ENCODE data around the gene DENND4B. TPM values are rescaled to one million over a fixed set of nuclear protein-coding genes. Genes with fewer than 3 reads are reported as not detected.

Gene DENND4B
- polyA plus RNA-seq, 1 of the 3 experiments (the other 2 are of a cell fraction) = 29.6 TPM

- TF ChIP-seq REST (IDR thresholded peaks at IDR 0.05; ENCODE audit: low read depth, low read length) = no peak
- TF ChIP-seq EP300 (IDR thresholded peaks at IDR 0.05; ENCODE audit: borderline replicate concordance in 1 of 2, low read depth in 1 of 2, low read length in 1 of 2) = no peak
- TF ChIP-seq RFX5 (IDR thresholded peaks at IDR 0.05; ENCODE audit: low read length) = no peak
- no peak for TF ChIP-seq TAF1 (IDR thresholded peaks at IDR 0.05; ENCODE audit: borderline replicate concordance, low read depth, low read length)
- TF ChIP-seq RXRA (IDR thresholded peaks at IDR 0.05; ENCODE audit: borderline replicate concordance, low read depth) = no peak
These were observed 31.9 kb upstream of the DENND4B start (continued) for GRCh38 chr1:153978274-153978909.

GRCh38 chr1:153977250-153978240 is 31.0 kb upstream of the DENND4B start, which contains the start of gene JTB:
JTB (minus strand) TSS chr1:153977674; CDS start chr1:153977252, 422 bp downstream.
- WGBS (ENCODE audit: low lambda C conversion rate) = 1% methylated on average over 56 of the region's 75 CpGs
- Histone ChIP-seq H3K27me3 (ENCODE audit: insufficient read depth) (no peaks in the 10 kb centered on the region), H3K9ac (peak within 1 kb of the TSS; percentile 83), H3K4me2 (peak within 1 kb of the TSS; percentile 96), H3F3A (replicated peaks; ENCODE audit: insufficient read depth) (peaks cover 21% of the 10 kb centered on the region), H4K20me1 (ENCODE audit: insufficient read depth) (no peaks in the 10 kb centered on the region), H3K79me2 (ENCODE audit: insufficient read depth) (peaks cover 26% of the 10 kb centered on the region), H3K9me3 (no peaks in the 10 kb centered on the region), H2AFZ (ENCODE audit: low read depth) (peak within 1 kb of the TSS; percentile 82), H3K4me1 (ENCODE audit: control insufficient read depth in 1 of 2, insufficient read depth in 2 of 2, low read depth in 1 of 2, low read length in 1 of 2) (peaks cover 5 to 16% of the 10 kb centered on the region in 2 experiments; a peak in 2 of 4 replicates), H3K36me3 (replicated peaks in 1 of 2; ENCODE audit: control insufficient read depth in 1 of 2, insufficient read depth in 2 of 2, low read length in 1 of 2) (peaks cover 32 to 41% of the 10 kb centered on the region in 2 experiments), H3K27ac (ENCODE audit: low read depth in 2 of 2, low read length in 1 of 2) (peak within 1 kb of the TSS; percentile 63 to 91; a peak in 3 of 4 replicates), H3K9me2 (no peaks in the 10 kb centered on the region), H3K4me3 (ENCODE audit: low read depth in 2 of 2, low read length in 1 of 2) (peak within 1 kb of the TSS; percentile 92 to 95)
- peak; percentile 89 for DNase-seq
- CTCF ChIA-PET = interaction anchor here (0.6 to 8.9 kb wide), 13 partner anchors 8 to 457 kb away, joined by 3 to 68 read pairs (median 4); partner anchors contain the start of genes CREB3L4, DENND4B, RAB13 and SLC39A1
- POLR2A ChIA-PET = interaction anchor here (0.7 to 6.6 kb wide), 8 partner anchors 9 to 1119 kb away, joined by 3 to 69 read pairs (median 6); partner anchors contain the start of genes CREB3L4, RAB13, RPS27 and SLC39A1
- TF ChIP-seq ELF1 (IDR thresholded peaks at IDR 0.05) = peak; percentile 89
- no peak for TF ChIP-seq RAD21 (IDR thresholded peaks at IDR 0.05; ENCODE audit: low read length)
- TF ChIP-seq MXI1 (IDR thresholded peaks at IDR 0.05; ENCODE audit: low read depth, low read length) = peak; percentile 35; the same call in 1 of the 2 replicates
- TF ChIP-seq RFX5 (IDR thresholded peaks at IDR 0.05; ENCODE audit: low read length) = no peak
- no peak for TF ChIP-seq NRF1 (IDR thresholded peaks at IDR 0.05; ENCODE audit: low read depth, low read length)
- TF ChIP-seq, protein P1, sequence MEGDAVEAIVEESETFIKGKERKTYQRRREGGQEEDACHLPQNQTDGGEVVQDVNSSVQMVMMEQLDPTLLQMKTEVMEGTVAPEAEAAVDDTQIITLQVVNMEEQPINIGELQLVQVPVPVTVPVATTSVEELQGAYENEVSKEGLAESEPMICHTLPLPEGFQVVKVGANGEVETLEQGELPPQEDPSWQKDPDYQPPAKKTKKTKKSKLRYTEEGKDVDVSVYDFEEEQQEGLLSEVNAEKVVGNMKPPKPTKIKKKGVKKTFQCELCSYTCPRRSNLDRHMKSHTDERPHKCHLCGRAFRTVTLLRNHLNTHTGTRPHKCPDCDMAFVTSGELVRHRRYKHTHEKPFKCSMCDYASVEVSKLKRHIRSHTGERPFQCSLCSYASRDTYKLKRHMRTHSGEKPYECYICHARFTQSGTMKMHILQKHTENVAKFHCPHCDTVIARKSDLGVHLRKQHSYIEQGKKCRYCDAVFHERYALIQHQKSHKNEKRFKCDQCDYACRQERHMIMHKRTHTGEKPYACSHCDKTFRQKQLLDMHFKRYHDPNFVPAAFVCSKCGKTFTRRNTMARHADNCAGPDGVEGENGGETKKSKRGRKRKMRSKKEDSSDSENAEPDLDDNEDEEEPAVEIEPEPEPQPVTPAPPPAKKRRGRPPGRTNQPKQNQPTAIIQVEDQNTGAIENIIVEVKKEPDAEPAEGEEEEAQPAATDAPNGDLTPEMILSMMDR (IDR thresholded peaks at IDR 0.05) = no peak
- no peak for TF ChIP-seq USF2 (IDR thresholded peaks at IDR 0.05; ENCODE audit: borderline replicate concordance, low read depth, low read length)
- TF ChIP-seq FOSL2 (IDR thresholded peaks at IDR 0.05; ENCODE audit: borderline replicate concordance, low read depth) = no peak
- TF ChIP-seq POLR2AphosphoS5 (IDR thresholded peaks at IDR 0.05; ENCODE audit: low read depth, low read length) = peak; percentile 64
- TF ChIP-seq GATA2 (CRISPR knock-in tag; IDR thresholded peaks at IDR 0.05) = no peak
- peak; percentile 21; the same call in 1 of the 2 replicates for TF ChIP-seq GABPA (IDR thresholded peaks at IDR 0.05; ENCODE audit: low read depth)
- TF ChIP-seq MAX (IDR thresholded peaks at IDR 0.05; ENCODE audit: low read depth) = no peak; the same call in 1 of the 2 replicates
- TF ChIP-seq RCOR1 (IDR thresholded peaks at IDR 0.05; ENCODE audit: low read length) = no peak
- no peak for TF ChIP-seq EP300 (IDR thresholded peaks at IDR 0.05; ENCODE audit: borderline replicate concordance in 1 of 2, low read depth in 1 of 2, low read length in 1 of 2)
- TF ChIP-seq TCF12 (IDR thresholded peaks at IDR 0.05) = no peak
- no peak for TF ChIP-seq EZH2phosphoT487 (IDR thresholded peaks at IDR 0.05; ENCODE audit: borderline replicate concordance, low read depth)
- no peak for TF ChIP-seq FOXM1 (IDR thresholded peaks at IDR 0.05; ENCODE audit: low read depth)
- TF ChIP-seq, protein P2, sequence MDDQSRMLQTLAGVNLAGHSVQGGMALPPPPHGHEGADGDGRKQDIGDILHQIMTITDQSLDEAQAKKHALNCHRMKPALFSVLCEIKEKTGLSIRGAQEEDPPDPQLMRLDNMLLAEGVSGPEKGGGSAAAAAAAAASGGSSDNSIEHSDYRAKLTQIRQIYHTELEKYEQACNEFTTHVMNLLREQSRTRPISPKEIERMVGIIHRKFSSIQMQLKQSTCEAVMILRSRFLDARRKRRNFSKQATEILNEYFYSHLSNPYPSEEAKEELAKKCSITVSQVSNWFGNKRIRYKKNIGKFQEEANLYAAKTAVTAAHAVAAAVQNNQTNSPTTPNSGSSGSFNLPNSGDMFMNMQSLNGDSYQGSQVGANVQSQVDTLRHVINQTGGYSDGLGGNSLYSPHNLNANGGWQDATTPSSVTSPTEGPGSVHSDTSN (IDR thresholded peaks at IDR 0.05) = no peak

Data from SK-N-SH (cell line).